OCI-LY7 (cell line): ENCODE results near the gene TXNL4B. TPM values are rescaled to one million over a fixed set of nuclear protein-coding genes. Genes with fewer than 3 reads are reported as not detected.
"Not testable (repeated sequence)": the region's sequence is repeated elsewhere in the genome, so short reads cannot be mapped to it uniquely, and the experiment has no call there.

Experiments
- BruUV-seq: library from RNA; stranded (reverse); fragments of 400-500 nt; replicated peaks from 2 replicates; lab custom pipeline; 2021; lab: Mats Ljungman, UMichigan
- CTCF ChIA-PET: fragments of 300-600 bp; sonication (Branson Sonifier 250); formaldehyde crosslinking; loops from one replicate; lab custom pipeline; 2022; ENCODE audit warnings: antibody characterized with exemption; ENCODE audit not compliant: unreplicated experiment; lab: Charles Lee
- POLR2A ChIA-PET: fragments of 300-600 bp; sonication (Branson Sonifier 250); formaldehyde crosslinking; loops from one replicate; lab custom pipeline; 2022; ENCODE audit warnings: antibody characterized with exemption; lab: Charles Lee
- DNase-seq: peaks from one replicate; pipeline ENCODE4 v3.0.0-alpha.2; 2015; ENCODE audit warnings: low spot score
- H2AFZ ChIP-seq: fragments of 200-600 bp; sonication (generic), shearing (Covaris generic); 2 replicates; pipeline ENCODE4 v1.6.1; 2014; ENCODE audit warnings: mild to moderate bottlenecking, antibody characterized with exemption, low read length, moderate library complexity
- H3K27ac ChIP-seq: fragments of 200-600 bp; sonication (generic); 2 replicates; pipeline ENCODE4 v1.5.1; 2014; ENCODE audit warnings: mixed run types, low read depth, mild to moderate bottlenecking, moderate library complexity, low read length, inconsistent platforms; ENCODE audit not compliant: poor library complexity, severe bottlenecking
- H3K36me3 ChIP-seq: fragments of 200-600 bp; sonication (generic); 2 replicates; pipeline ENCODE4 v1.6.1; 2014; ENCODE audit warnings: mild to moderate bottlenecking, antibody characterized with exemption, low read length, moderate library complexity, mixed read lengths; ENCODE audit not compliant: insufficient read depth
- H3K4me1 ChIP-seq: fragments of 200-600 bp; sonication (generic); 2 replicates; pipeline ENCODE4 v1.5.1; 2014; ENCODE audit warnings: mild to moderate bottlenecking, low read length; ENCODE audit not compliant: insufficient read depth, poor library complexity, severe bottlenecking
- H3K4me2 ChIP-seq: fragments of 200-600 bp; sonication (generic); 2 replicates; pipeline ENCODE4 v1.6.1; 2014; ENCODE audit warnings: mild to moderate bottlenecking, low read length
- H3K4me3 ChIP-seq: fragments of 200-600 bp; sonication (generic); 2 replicates; pipeline ENCODE4 v1.5.1; 2014; ENCODE audit warnings: mild to moderate bottlenecking, low read depth, low read length; ENCODE audit not compliant: poor library complexity, severe bottlenecking
- H3K79me2 ChIP-seq: fragments of 200-600 bp; sonication (generic); 2 replicates; pipeline ENCODE4 v1.6.1; 2016; ENCODE audit warnings: low read depth, mild to moderate bottlenecking, low read length, moderate library complexity, mixed read lengths; ENCODE audit not compliant: insufficient read depth
- H3K9me2 ChIP-seq: fragments of 200-600 bp; sonication (generic); 2 replicates; pipeline ENCODE4 v1.6.1; 2016; ENCODE audit warnings: mild to moderate bottlenecking, low read length, mixed read lengths; ENCODE audit not compliant: insufficient read depth
- H3K9me3 ChIP-seq: fragments of 200-600 bp; sonication (generic); 2 replicates; pipeline ENCODE4 v1.6.1; 2014; ENCODE audit warnings: mild to moderate bottlenecking, mixed run types, low read length, mixed read lengths
- H4K20me1 ChIP-seq: fragments of 200-600 bp; sonication (generic); 2 replicates; pipeline ENCODE4 v1.6.1; 2014; ENCODE audit warnings: mild to moderate bottlenecking, antibody characterized with exemption, low read length, moderate library complexity, mixed read lengths; ENCODE audit not compliant: insufficient read depth
- EZH2phosphoT487 ChIP-seq: fragments of 200-600 bp; sonication (generic); IDR thresholded peaks from 2 replicates; pipeline ENCODE4 v1.6.1; 2018; ENCODE audit warnings: low read depth, borderline replicate concordance, mild to moderate bottlenecking, mixed run types, antibody characterized with exemption, low read length, moderate library complexity, mixed read lengths
- intact Hi-C: fragments of 100-400 bp; cut with micrococcal nuclease; formaldehyde crosslinking; loops from one replicate; pipeline ENCODE4 v1.10.0; 2022; ENCODE audit not compliant: unreplicated experiment
- total RNA-seq, 2 experiments: library from RNA; depleted of rRNA in 1 of 2; stranded (reverse); fragments of >200 nt in 1 of 2; shearing (Covaris generic) in 1 of 2; gene quantifications; 2 replicates each; pipeline ENCODE4 v1.2.3, GENCODE V29; 2014 to 2022
- TF ChIP-seq, protein P1 (sequence below): fragments of 200-600 bp; sonication (generic); conservative IDR thresholded peaks from 2 replicates; pipeline ENCODE4 v1.5.1; 2014; ENCODE audit warnings: mild to moderate bottlenecking, antibody characterized with exemption, low read length, moderate library complexity, mixed read lengths

The TXNL4B gene
- total RNA-seq, 2 experiments from 2014 or later, result 7.9 to 14.5 TPM

DNA sequence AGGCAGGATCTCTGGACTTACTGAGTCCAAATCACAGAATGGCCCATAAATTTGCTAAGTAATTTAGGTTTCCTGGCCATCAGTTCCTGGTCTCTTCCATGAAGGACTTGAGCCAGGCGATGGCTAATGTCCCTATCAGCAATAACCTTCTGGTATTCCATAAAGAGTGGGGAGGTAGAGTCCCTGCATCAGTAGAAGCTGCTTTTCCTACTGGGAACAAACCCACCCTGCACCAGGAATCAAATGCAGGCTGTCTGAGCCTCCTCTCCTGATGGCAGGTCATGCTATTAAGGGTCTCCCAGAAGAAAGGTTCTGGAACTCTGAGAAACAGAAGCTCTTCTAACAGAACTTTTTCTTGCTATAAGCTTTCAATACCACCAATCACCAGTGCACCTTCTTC, 31.9 kb downstream of the TXNL4B start:
- H3K4me2 ChIP-seq, result no peak overlapping the region
- H3K79me2 ChIP-seq, result no peaks in the 10 kb centered on the region
- H3K27ac ChIP-seq, result no peak overlapping the region
- no peaks in the 10 kb centered on the region for H3K4me1 ChIP-seq
- no peaks in the 10 kb centered on the region for H3K9me3 ChIP-seq
- H3K9me2 ChIP-seq, result no peaks in the 10 kb centered on the region
- no peak overlapping the region for H3K4me3 ChIP-seq
- ChIA-PET POLR2A (no interaction called here), CTCF (no interaction called here)
- intact Hi-C loops, result no loop called here
- no peaks in the 10 kb centered on the region for H3K36me3 ChIP-seq
- TF ChIP-seq, protein P1, sequence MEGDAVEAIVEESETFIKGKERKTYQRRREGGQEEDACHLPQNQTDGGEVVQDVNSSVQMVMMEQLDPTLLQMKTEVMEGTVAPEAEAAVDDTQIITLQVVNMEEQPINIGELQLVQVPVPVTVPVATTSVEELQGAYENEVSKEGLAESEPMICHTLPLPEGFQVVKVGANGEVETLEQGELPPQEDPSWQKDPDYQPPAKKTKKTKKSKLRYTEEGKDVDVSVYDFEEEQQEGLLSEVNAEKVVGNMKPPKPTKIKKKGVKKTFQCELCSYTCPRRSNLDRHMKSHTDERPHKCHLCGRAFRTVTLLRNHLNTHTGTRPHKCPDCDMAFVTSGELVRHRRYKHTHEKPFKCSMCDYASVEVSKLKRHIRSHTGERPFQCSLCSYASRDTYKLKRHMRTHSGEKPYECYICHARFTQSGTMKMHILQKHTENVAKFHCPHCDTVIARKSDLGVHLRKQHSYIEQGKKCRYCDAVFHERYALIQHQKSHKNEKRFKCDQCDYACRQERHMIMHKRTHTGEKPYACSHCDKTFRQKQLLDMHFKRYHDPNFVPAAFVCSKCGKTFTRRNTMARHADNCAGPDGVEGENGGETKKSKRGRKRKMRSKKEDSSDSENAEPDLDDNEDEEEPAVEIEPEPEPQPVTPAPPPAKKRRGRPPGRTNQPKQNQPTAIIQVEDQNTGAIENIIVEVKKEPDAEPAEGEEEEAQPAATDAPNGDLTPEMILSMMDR, result no peak
- no peak for TF ChIP-seq EZH2phosphoT487
- no peaks in the 10 kb centered on the region for H4K20me1 ChIP-seq
- BruUV-seq, result no TSS peak
- DNase-seq, result no peak
- no peak overlapping the region for H2AFZ ChIP-seq

DNA sequence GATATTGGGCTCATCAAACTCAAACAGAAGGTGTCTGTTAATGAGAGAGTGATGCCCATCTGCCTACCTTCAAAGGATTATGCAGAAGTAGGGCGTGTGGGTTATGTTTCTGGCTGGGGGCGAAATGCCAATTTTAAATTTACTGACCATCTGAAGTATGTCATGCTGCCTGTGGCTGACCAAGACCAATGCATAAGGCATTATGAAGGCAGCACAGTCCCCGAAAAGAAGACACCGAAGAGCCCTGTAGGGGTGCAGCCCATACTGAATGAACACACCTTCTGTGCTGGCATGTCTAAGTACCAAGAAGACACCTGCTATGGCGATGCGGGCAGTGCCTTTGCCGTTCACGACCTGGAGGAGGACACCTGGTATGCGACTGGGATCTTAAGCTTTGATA, 33.0 kb downstream of the TXNL4B start:
- no peak for DNase-seq
- CTCF ChIA-PET, result no interaction called here
- TF ChIP-seq, protein P1, result no peak
- no peak for TF ChIP-seq EZH2phosphoT487
- intact Hi-C loops, result no loop called here
- Histone ChIP-seq H3K36me3 (no peaks in the 10 kb centered on the region), H3K9me3 (no peaks in the 10 kb centered on the region), H3K27ac (no peak overlapping the region), H3K4me3 (no peak overlapping the region), H3K9me2 (no peaks in the 10 kb centered on the region), H3K4me2 (no peak overlapping the region), H3K4me1 (no peaks in the 10 kb centered on the region), H3K79me2 (no peaks in the 10 kb centered on the region), H4K20me1 (no peaks in the 10 kb centered on the region), H2AFZ (no peak overlapping the region)
- BruUV-seq, result no TSS peak
- POLR2A ChIA-PET, result no interaction called here

DNA sequence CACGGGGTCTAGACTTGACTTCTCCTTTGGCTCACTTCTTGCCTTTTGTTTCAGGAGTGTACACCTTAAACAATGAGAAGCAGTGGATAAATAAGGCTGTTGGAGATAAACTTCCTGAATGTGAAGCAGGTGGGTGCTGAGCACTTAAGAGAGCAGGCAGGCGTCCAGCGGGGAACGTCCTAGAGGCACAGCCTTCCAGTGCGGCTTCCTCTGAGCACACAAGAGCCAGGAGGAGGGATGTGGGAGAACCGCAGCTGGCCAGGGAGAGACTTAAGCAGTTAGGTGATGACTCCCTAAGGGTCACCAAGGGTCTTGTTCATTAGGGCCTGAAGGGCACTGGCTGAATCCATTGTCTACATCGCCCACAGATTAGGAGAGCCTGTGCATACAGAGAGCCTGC, 34.4 kb downstream of the TXNL4B start:
- H3K4me2 ChIP-seq, H3K9me2 ChIP-seq, H3K27ac ChIP-seq, H3K4me3 ChIP-seq, H3K79me2 ChIP-seq, POLR2A ChIA-PET, DNase-seq, H4K20me1 ChIP-seq, intact Hi-C loops, CTCF ChIA-PET, H3K4me1 ChIP-seq, H3K9me3 ChIP-seq, H2AFZ ChIP-seq, H3K36me3 ChIP-seq, BruUV-seq: not testable (repeated sequence)

DNA sequence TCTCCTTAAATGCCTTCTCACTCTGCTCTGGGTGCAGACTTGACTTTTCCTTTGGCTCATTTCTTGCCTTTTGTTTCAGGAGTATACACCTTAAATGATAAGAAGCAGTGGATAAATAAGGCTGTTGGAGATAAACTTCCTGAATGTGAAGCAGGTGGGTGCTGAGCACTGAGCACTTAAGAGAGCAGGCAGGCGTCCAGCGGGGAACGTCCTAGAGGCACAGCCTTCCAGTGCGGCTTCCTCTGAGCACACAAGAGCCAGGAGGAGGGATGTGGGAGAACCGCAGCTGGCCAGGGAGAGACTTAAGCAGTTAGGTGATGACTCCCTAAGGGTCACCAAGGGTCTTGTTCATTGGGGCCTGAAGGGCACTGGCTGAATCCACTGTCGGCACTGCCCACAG, 36.1 kb downstream of the TXNL4B start:
- DNase-seq, H3K9me2 ChIP-seq, CTCF ChIA-PET, H3K27ac ChIP-seq, H3K36me3 ChIP-seq, H3K4me1 ChIP-seq, POLR2A ChIA-PET, BruUV-seq, H3K9me3 ChIP-seq, H3K79me2 ChIP-seq, H4K20me1 ChIP-seq, H3K4me2 ChIP-seq, H3K4me3 ChIP-seq, intact Hi-C loops, H2AFZ ChIP-seq: not testable (repeated sequence)
